Stimulated activated naive CD8-positive, alpha-beta T cell treated with anti-CD3 and anti-CD28 coated beads, Interleukin-15, amount 100 ng/mL, for 72 hours (primary cell): Measurements from ENCODE around the gene MAPKBP1.
A peak's percentile ranks its signal among the peaks of the same experiment; 100 is the strongest.

Experiments
- ATAC-seq: fragments of 150-1000 bp; cut with Tn5 transposase; 2 replicates; pipeline ENCODE4 v1.10.0; 2021; ENCODE audit warnings: mild to moderate bottlenecking, moderate library complexity
- DNase-seq, 2 donors: peaks; one replicate each; pipeline ENCODE4 v3.0.0; 2021 to 2022
- H3K27ac Mint-ChIP-seq, 2 donors: one replicate each; pipeline ENCODE4 v1.8.0; 2022; ENCODE audit warnings: mild to moderate bottlenecking in 2 of 2, mixed read lengths in 2 of 2, moderate library complexity in 2 of 2
- H3K27me3 Mint-ChIP-seq: one replicate; pipeline ENCODE4 v1.8.0; 2022; ENCODE audit warnings: mixed read lengths
- H3K4me1 Mint-ChIP-seq: one replicate; pipeline ENCODE4 v1.8.0; 2022; ENCODE audit warnings: mild to moderate bottlenecking, mixed read lengths
- H3K4me3 Mint-ChIP-seq, 2 donors: one replicate each; pipeline ENCODE4 v1.8.0; 2022; ENCODE audit warnings: mild to moderate bottlenecking in 2 of 2, mixed read lengths in 2 of 2, moderate library complexity in 1 of 2
- H3K9me3 Mint-ChIP-seq, 2 donors: one replicate each; pipeline ENCODE4 v1.8.0; 2022; ENCODE audit warnings: mixed read lengths in 2 of 2

The MAPKBP1 gene

GRCh38 chr15:41797201-41797944, 23.1 kb downstream of the MAPKBP1 start:
- ATAC-seq: no peak
- H3K9me3 Mint-ChIP-seq: no peaks in the 10 kb centered on the region
- no peaks in the 10 kb centered on the region for H3K27me3 Mint-ChIP-seq
- H3K4me3 Mint-ChIP-seq: no peak overlapping the region
- peaks cover 33% of the 10 kb centered on the region for H3K4me1 Mint-ChIP-seq
- H3K27ac Mint-ChIP-seq: peak overlapping the region in 1 of 2 donors; percentile 13
- no peak for DNase-seq

GRCh38 chr15:41798607-41799487, 24.6 kb downstream of the MAPKBP1 start:
- DNase-seq: no peak
- H3K4me1 Mint-ChIP-seq: peaks cover 31% of the 10 kb centered on the region
- H3K4me3 Mint-ChIP-seq: no peak overlapping the region
- H3K27ac Mint-ChIP-seq: peak overlapping the region in 1 of 2 donors; percentile 22
- no peaks in the 10 kb centered on the region for H3K27me3 Mint-ChIP-seq
- H3K9me3 Mint-ChIP-seq: no peaks in the 10 kb centered on the region
- ATAC-seq: peak; percentile 37

- peaks cover 35% of the 10 kb centered on the region for H3K4me1 Mint-ChIP-seq
- H3K9me3 Mint-ChIP-seq: no peaks in the 10 kb centered on the region
- DNase-seq (no peak), ATAC-seq (peak; percentile 15)
- H3K27me3 Mint-ChIP-seq: no peaks in the 10 kb centered on the region
- H3K27ac Mint-ChIP-seq: no peak overlapping the region
- H3K4me3 Mint-ChIP-seq: no peak overlapping the region
Observed at GRCh38 chr15:41799488-41799805, 25.2 kb downstream of the MAPKBP1 start.

- ATAC-seq: no peak
- Mint-ChIP-seq H3K4me1 (peaks cover 30% of the 10 kb centered on the region), H3K27me3 (no peaks in the 10 kb centered on the region), H3K4me3 (no peak overlapping the region), H3K9me3 (no peaks in the 10 kb centered on the region), H3K27ac (no peak overlapping the region)
- no peak for DNase-seq
Observed at GRCh38 chr15:41801185-41801584, 26.9 kb downstream of the MAPKBP1 start.

GRCh38 chr15:41801850-41802455, 27.7 kb downstream of the MAPKBP1 start:
- peaks cover 26% of the 10 kb centered on the region for H3K4me1 Mint-ChIP-seq
- H3K27ac Mint-ChIP-seq: no peak overlapping the region
- H3K4me3 Mint-ChIP-seq: no peak overlapping the region
- ATAC-seq (no peak), DNase-seq (no peak)
- no peaks in the 10 kb centered on the region for H3K27me3 Mint-ChIP-seq
- H3K9me3 Mint-ChIP-seq: no peaks in the 10 kb centered on the region

- no peak overlapping the region for H3K4me3 Mint-ChIP-seq
- H3K4me1 Mint-ChIP-seq: peaks cover 18% of the 10 kb centered on the region
- no peaks in the 10 kb centered on the region for H3K27me3 Mint-ChIP-seq
- DNase-seq (no peak), ATAC-seq (no peak)
- H3K27ac Mint-ChIP-seq: peak overlapping the region in 1 of 2 donors; percentile 3
- no peaks in the 10 kb centered on the region for H3K9me3 Mint-ChIP-seq
Observed at GRCh38 chr15:41804361-41804760, 30.1 kb downstream of the MAPKBP1 start.

- no peak for ATAC-seq
- H3K27me3 Mint-ChIP-seq: no peaks in the 10 kb centered on the region
- H3K4me1 Mint-ChIP-seq: peaks cover 21% of the 10 kb centered on the region
- H3K9me3 Mint-ChIP-seq: no peaks in the 10 kb centered on the region
- DNase-seq: no peak
- no peak overlapping the region for H3K4me3 Mint-ChIP-seq
- H3K27ac Mint-ChIP-seq: peak overlapping the region; percentile 74 to 75
Observed at GRCh38 chr15:41804916-41805666, 30.8 kb downstream of the MAPKBP1 start.

- DNase-seq (no peak), ATAC-seq (no peak)
- peaks cover 24% of the 10 kb centered on the region for H3K4me1 Mint-ChIP-seq
- H3K27ac Mint-ChIP-seq: peak overlapping the region; percentile 7 to 74
- no peak overlapping the region for H3K4me3 Mint-ChIP-seq
- no peaks in the 10 kb centered on the region for H3K27me3 Mint-ChIP-seq
- H3K9me3 Mint-ChIP-seq: no peaks in the 10 kb centered on the region
Observed at GRCh38 chr15:41805711-41806110, 31.4 kb downstream of the MAPKBP1 start.

GRCh38 chr15:41806291-41807181, 32.3 kb downstream of the MAPKBP1 start:
- no peak overlapping the region for H3K4me3 Mint-ChIP-seq
- ATAC-seq (peak; percentile 37), DNase-seq (no peak)
- H3K4me1 Mint-ChIP-seq: peaks cover 24% of the 10 kb centered on the region
- H3K27me3 Mint-ChIP-seq: no peaks in the 10 kb centered on the region
- no peaks in the 10 kb centered on the region for H3K9me3 Mint-ChIP-seq
- H3K27ac Mint-ChIP-seq: no peak overlapping the region

- Mint-ChIP-seq H3K4me3 (no peak overlapping the region), H3K27ac (no peak overlapping the region)
Observed at GRCh38 chr15:41809121-41809520, 34.8 kb downstream of the MAPKBP1 start.

GRCh38 chr15:41809526-41810220, 35.4 kb downstream of the MAPKBP1 start:
- no peak overlapping the region for H3K4me3 Mint-ChIP-seq
- ATAC-seq (no peak), DNase-seq (no peak)
- H3K4me1 Mint-ChIP-seq: peaks cover 17% of the 10 kb centered on the region
- no peaks in the 10 kb centered on the region for H3K9me3 Mint-ChIP-seq
- no peaks in the 10 kb centered on the region for H3K27me3 Mint-ChIP-seq
- no peak overlapping the region for H3K27ac Mint-ChIP-seq

More at GRCh38 chr15:41809121-41809520, 34.8 kb downstream of the MAPKBP1 start:
- ATAC-seq (no peak), DNase-seq (no peak)
- H3K27me3 Mint-ChIP-seq: no peaks in the 10 kb centered on the region
- no peaks in the 10 kb centered on the region for H3K9me3 Mint-ChIP-seq
- peaks cover 23% of the 10 kb centered on the region for H3K4me1 Mint-ChIP-seq

- DNase-seq (no peak), ATAC-seq (peak; percentile 18)
- H3K4me1 Mint-ChIP-seq: peaks cover 11% of the 10 kb centered on the region
- no peaks in the 10 kb centered on the region for H3K9me3 Mint-ChIP-seq
- H3K4me3 Mint-ChIP-seq: no peak overlapping the region
- no peaks in the 10 kb centered on the region for H3K27me3 Mint-ChIP-seq
- no peak overlapping the region for H3K27ac Mint-ChIP-seq
Observed at GRCh38 chr15:41810651-41811431, 36.6 kb downstream of the MAPKBP1 start.

GRCh38 chr15:41811432-41812195, 37.3 kb downstream of the MAPKBP1 start:
- Mint-ChIP-seq H3K4me1 (peaks cover 11% of the 10 kb centered on the region), H3K9me3 (no peaks in the 10 kb centered on the region), H3K27me3 (no peaks in the 10 kb centered on the region), H3K4me3 (no peak overlapping the region), H3K27ac (peak overlapping the region in 1 of 2 donors; percentile 24)
- DNase-seq (peak; percentile 61 to 68), ATAC-seq (peak; percentile 89)
